Stimulated activated CD4-positive, alpha-beta T cell treated with anti-CD3 and anti-CD28 coated beads, Interleukin-1b, Interleukin-23, amount 100 ng/mL, for 24 hours (primary cell): ENCODE results near the gene NDUFA9.

Experiments used
- DNase-seq, 4 experiments: peaks; one replicate each; pipeline ENCODE4 v3.0.0-alpha.2; 2020; ENCODE audit warnings: low read depth in 4 of 4, low spot score in 1 of 4

NDUFA9 gene

DNA sequence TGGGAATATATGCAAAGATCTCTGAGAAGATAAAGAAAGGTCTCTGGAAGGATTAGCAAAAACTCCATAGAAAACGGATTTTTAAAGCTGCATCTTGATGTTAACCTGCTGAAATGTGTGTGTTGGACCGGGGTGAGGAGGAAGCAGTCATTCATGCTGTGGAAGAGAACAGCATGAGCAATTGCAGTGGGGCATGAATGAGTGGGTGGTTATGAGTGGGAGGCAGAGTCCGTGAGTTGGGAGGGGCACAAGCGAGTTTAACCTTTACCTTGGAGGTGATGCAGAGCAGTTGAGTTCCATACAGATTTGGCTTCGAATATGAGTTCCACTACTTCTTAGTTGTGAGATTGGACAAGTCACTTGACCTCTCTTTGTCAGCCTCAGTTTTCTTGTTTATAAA, 41.8 kb downstream of the NDUFA9 start:
- no peak for DNase-seq
